Bronchial epithelial cell (primary cell): ENCODE measurements around the gene RBM10. TPM values are rescaled to one million over a fixed set of nuclear protein-coding genes. Genes with fewer than 3 reads are reported as not detected.

Experiments used
- DNase-seq: peaks from one replicate; pipeline ENCODE4 v3.0.0-alpha.2; 2010; ENCODE audit warnings: low read depth
- FAIRE-seq: peaks from 2 replicates; lab custom pipeline; 2011; peaks lifted over from hg19 to GRCh38; lab: Jason Lieb, UNC
- H3K27me3 ChIP-seq: 2 replicates; pipeline ENCODE4 v1.5.1; 2011; ENCODE audit warnings: low read length; ENCODE audit not compliant: control insufficient read depth, insufficient read depth
- H3K36me3 ChIP-seq: 2 replicates; pipeline ENCODE4 v1.5.1; 2011; ENCODE audit warnings: low read length; ENCODE audit not compliant: control insufficient read depth, insufficient read depth
- H3K4me3 ChIP-seq: 2 replicates; pipeline ENCODE4 v1.5.1; 2011; ENCODE audit warnings: mild to moderate bottlenecking, low read depth, low read length, control low read depth
- total RNA-seq: library from RNA; depleted of rRNA; stranded (reverse); fragments of >200 nt; gene quantifications from 2 replicates; pipeline ENCODE4 v1.2.1, GENCODE V29; 2014
- TF ChIP-seq, protein P1 (sequence below): IDR thresholded peaks from 2 replicates; pipeline ENCODE4 v1.5.1; 2011; ENCODE audit warnings: mild to moderate bottlenecking, moderate library complexity, low read length, control low read depth, inconsistent platforms; ENCODE audit not compliant: insufficient read depth, severe bottlenecking

The RBM10 gene
- total RNA-seq, 1 donor from 2014 or later, result 29.0 TPM

- H3K4me3 ChIP-seq, result no peak overlapping the region
- TF ChIP-seq, protein P1, sequence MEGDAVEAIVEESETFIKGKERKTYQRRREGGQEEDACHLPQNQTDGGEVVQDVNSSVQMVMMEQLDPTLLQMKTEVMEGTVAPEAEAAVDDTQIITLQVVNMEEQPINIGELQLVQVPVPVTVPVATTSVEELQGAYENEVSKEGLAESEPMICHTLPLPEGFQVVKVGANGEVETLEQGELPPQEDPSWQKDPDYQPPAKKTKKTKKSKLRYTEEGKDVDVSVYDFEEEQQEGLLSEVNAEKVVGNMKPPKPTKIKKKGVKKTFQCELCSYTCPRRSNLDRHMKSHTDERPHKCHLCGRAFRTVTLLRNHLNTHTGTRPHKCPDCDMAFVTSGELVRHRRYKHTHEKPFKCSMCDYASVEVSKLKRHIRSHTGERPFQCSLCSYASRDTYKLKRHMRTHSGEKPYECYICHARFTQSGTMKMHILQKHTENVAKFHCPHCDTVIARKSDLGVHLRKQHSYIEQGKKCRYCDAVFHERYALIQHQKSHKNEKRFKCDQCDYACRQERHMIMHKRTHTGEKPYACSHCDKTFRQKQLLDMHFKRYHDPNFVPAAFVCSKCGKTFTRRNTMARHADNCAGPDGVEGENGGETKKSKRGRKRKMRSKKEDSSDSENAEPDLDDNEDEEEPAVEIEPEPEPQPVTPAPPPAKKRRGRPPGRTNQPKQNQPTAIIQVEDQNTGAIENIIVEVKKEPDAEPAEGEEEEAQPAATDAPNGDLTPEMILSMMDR, result no peak
- H3K36me3 ChIP-seq, result peaks cover 16% of the 10 kb centered on the region
- DNase-seq (no peak), FAIRE-seq (no peak)
- H3K27me3 ChIP-seq, result no peaks in the 10 kb centered on the region
These were observed 24.3 kb downstream of the RBM10 start for GRCh38 chrX:47169273-47169672.

DNA sequence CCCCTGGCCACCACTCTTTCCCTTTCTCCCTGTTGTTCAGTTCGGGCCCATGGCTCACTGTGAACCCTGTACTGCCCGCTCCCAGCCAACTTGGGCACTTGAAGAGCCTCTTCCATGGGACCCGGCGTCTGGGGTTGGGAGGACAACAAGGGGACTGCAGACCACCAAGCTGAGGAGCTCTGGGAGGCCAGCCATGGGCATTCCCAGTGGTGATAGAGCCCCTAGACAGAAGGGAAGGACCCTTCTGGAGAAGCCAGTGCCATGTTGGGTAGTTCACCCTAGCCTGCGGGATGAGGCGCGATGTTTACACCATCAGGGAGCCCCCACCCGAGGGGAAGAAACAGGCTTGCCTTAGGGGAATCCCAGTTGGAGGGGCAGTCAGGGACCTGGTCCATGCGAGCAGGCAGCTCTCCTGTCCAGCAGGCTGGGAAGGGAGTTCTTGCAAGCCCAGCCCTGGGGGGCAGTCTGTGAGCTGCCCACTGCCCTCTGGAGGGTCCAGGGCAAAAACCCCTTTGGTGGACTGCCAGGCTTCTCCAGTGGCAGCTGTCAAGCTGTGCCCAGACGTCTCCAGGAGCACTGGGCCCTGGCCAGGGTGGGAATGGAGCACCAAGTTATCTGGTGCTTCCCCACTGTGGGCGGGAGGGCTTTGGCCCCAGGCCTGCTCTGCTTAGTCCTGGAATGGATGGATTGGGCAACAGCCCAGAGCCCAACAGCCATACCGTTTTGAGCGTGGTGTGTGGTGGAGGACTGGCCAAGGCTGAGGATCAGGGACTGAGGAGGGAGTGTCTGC, 24.9 kb downstream of the RBM10 start:
- TF ChIP-seq, protein P1, result no peak
- no peaks in the 10 kb centered on the region for H3K27me3 ChIP-seq
- peaks cover 17% of the 10 kb centered on the region for H3K36me3 ChIP-seq
- H3K4me3 ChIP-seq, result no peak overlapping the region
- DNase-seq, result no peak
- no peak for FAIRE-seq

GRCh38 chrX:47170861-47171692, 26.1 kb downstream of the RBM10 start:
- no peak for FAIRE-seq
- H3K4me3 ChIP-seq, result no peak overlapping the region
- TF ChIP-seq, protein P1, result no peak
- H3K36me3 ChIP-seq, result peaks cover 21% of the 10 kb centered on the region
- no peaks in the 10 kb centered on the region for H3K27me3 ChIP-seq
- no peak for DNase-seq

GRCh38 chrX:47171996-47172395, 27.0 kb downstream of the RBM10 start:
- H3K27me3 ChIP-seq, result no peaks in the 10 kb centered on the region
- FAIRE-seq (no peak), DNase-seq (no peak)
- H3K36me3 ChIP-seq, result peaks cover 22% of the 10 kb centered on the region
- H3K4me3 ChIP-seq, result no peak overlapping the region
- TF ChIP-seq, protein P1, result no peak

DNA sequence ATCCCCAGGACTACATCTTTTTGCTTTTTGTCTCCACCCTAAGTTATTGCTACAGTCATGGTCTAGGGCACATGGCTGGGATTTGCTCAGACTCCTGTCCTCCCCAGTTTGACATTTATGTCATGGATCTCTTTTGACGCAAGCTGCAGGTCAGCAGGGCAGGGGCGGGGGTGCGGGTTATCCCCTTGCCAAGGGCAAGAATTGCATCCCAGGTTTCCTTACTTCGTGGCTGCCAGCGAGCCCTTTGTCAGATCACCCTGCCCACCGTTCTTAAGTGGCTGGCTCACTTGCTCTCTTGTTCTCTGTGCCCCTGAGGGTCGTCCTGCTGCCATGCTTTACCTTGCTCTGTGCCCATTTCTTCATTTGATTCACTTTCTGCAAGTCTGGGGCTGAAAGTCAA, 27.5 kb downstream of the RBM10 start:
- H3K36me3 ChIP-seq, result peaks cover 24% of the 10 kb centered on the region
- H3K27me3 ChIP-seq, result no peaks in the 10 kb centered on the region
- FAIRE-seq, result no peak
- no peak overlapping the region for H3K4me3 ChIP-seq
- DNase-seq, result no peak
- TF ChIP-seq, protein P1, result no peak
